Neural cell (in vitro differentiated cells): ENCODE results near the gene TMEM40.

Experiments
- EP300 ChIP-seq: fragments of 450-650 bp; conservative IDR thresholded peaks from 2 replicates; pipeline ENCODE4 v1.6.1; 2014; ENCODE audit warnings: antibody characterized with exemption, mild to moderate bottlenecking, moderate library complexity; ENCODE audit not compliant: poor library complexity, severe bottlenecking
- EZH2 ChIP-seq: fragments of 200-600, 300-800 bp; shearing (Covaris generic), sonication (generic); IDR thresholded peaks from 2 replicates; pipeline ENCODE4 v1.6.1; 2014; ENCODE audit warnings: antibody characterized with exemption, low read length, borderline replicate concordance, mild to moderate bottlenecking; ENCODE audit not compliant: insufficient read depth, poor library complexity, severe bottlenecking
- MXI1 ChIP-seq: fragments of 450-650 bp; conservative IDR thresholded peaks from 2 replicates; pipeline ENCODE4 v1.6.1; 2014; ENCODE audit warnings: antibody characterized with exemption, mild to moderate bottlenecking; ENCODE audit not compliant: poor library complexity, severe bottlenecking
- POLR2AphosphoS5 ChIP-seq: IDR thresholded peaks from 2 replicates; pipeline ENCODE4 v1.6.1; 2012
- RAD21 ChIP-seq: fragments of 450-650 bp; conservative IDR thresholded peaks from 2 replicates; pipeline ENCODE4 v1.6.1; 2014; ENCODE audit warnings: antibody characterized with exemption, mild to moderate bottlenecking, moderate library complexity
- TAF1 ChIP-seq: IDR thresholded peaks from 2 replicates; pipeline ENCODE4 v1.6.1; 2012; ENCODE audit warnings: low read depth
- TF ChIP-seq, protein P1 (sequence below): fragments of 450-650 bp; IDR thresholded peaks from 2 replicates; pipeline ENCODE4 v1.5.1; 2014; ENCODE audit warnings: antibody characterized with exemption, mild to moderate bottlenecking, moderate library complexity; ENCODE audit not compliant: poor library complexity, severe bottlenecking

DNA sequence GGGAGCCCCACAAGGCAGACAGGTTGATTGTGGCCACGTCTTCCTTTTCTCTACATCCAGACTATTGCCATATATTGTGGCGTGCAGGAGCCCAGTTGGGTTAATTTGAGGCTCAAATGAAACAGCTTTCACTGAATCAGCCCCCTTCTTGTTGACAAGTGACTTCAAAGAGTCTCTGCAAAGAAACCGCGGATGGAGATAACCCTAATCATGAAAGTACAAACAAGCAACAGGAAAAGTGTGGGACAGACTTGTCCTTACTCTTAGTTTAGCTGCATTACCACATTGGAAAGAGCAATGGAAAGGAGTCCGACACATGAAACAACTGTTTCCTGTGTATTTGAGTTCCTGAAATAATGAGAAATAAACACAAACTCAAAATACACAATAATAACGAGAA is 3.3 kb downstream of the TMEM40 start:
- no peak for TF ChIP-seq EZH2
- TF ChIP-seq MXI1 = no peak
- TF ChIP-seq, protein P1, sequence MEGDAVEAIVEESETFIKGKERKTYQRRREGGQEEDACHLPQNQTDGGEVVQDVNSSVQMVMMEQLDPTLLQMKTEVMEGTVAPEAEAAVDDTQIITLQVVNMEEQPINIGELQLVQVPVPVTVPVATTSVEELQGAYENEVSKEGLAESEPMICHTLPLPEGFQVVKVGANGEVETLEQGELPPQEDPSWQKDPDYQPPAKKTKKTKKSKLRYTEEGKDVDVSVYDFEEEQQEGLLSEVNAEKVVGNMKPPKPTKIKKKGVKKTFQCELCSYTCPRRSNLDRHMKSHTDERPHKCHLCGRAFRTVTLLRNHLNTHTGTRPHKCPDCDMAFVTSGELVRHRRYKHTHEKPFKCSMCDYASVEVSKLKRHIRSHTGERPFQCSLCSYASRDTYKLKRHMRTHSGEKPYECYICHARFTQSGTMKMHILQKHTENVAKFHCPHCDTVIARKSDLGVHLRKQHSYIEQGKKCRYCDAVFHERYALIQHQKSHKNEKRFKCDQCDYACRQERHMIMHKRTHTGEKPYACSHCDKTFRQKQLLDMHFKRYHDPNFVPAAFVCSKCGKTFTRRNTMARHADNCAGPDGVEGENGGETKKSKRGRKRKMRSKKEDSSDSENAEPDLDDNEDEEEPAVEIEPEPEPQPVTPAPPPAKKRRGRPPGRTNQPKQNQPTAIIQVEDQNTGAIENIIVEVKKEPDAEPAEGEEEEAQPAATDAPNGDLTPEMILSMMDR = no peak
- TF ChIP-seq POLR2AphosphoS5 = no peak
- no peak for TF ChIP-seq EP300
- no peak for TF ChIP-seq TAF1
- TF ChIP-seq RAD21 = no peak
